K562 (cell line): Measurements from ENCODE around the gene FAM20B. TPM values are rescaled to one million over a fixed set of nuclear protein-coding genes. Genes with fewer than 3 reads are reported as not detected.

Experiments
- FOXK1 ChIP-seq: sonication (generic); formaldehyde crosslinking; IDR thresholded peaks from 2 replicates; pipeline ENCODE4 v1.8.0; 2022; ENCODE audit warnings: missing genetic modification reagents, mild to moderate bottlenecking, borderline replicate concordance
- GATAD2A ChIP-seq: fragments of 450-650 bp; IDR thresholded peaks from 2 replicates; pipeline ENCODE4 v1.6.1; 2017
- MTA3 ChIP-seq: fragments of 450-650 bp; formaldehyde crosslinking; IDR thresholded peaks from 2 replicates; pipeline ENCODE4 v1.6.1; 2017; ENCODE audit warnings: mild to moderate bottlenecking, borderline replicate concordance
- NFYB ChIP-seq: IDR thresholded peaks from 2 replicates; pipeline ENCODE4 v1.6.1; 2011; ENCODE audit warnings: mild to moderate bottlenecking, moderate library complexity; ENCODE audit not compliant: insufficient read length; ENCODE audit errors: extremely low read depth
- PHB ChIP-seq: fragments of 250-450 bp; sonication (Bioruptor Pico); IDR thresholded peaks from 2 replicates; pipeline ENCODE4 v1.5.0; 2021
- PHF8 ChIP-seq: fragments of 200-600 bp; sonication (generic); IDR thresholded peaks from 2 replicates; pipeline ENCODE4 v1.6.1; 2012; ENCODE audit warnings: mixed run types, mild to moderate bottlenecking, inconsistent platforms, low read length, moderate library complexity, borderline replicate concordance
- PRMT5 ChIP-seq: sonication (generic); formaldehyde crosslinking; IDR thresholded peaks from 2 replicates; pipeline ENCODE4 v1.5.0; 2020; ENCODE audit warnings: missing genetic modification reagents
- U2AF1 ChIP-seq: fragments of 200-400 bp; formaldehyde crosslinking; optimal IDR thresholded peaks from 2 replicates; pipeline ENCODE3; 2017; ENCODE audit warnings: mild to moderate bottlenecking, low read depth, low read length, moderate library complexity
- polyA plus RNA-seq, 8 experiments: library from polyadenylated mRNA; depleted of rRNA in 4 of 8; stranded (reverse) in 5 of 8; unstranded in 3 of 8; fragments of >200 nt; fragmentation: Nextera tagmentation in 2 of 8; fragmentation: Illumina TruSeq in 1 of 8; extraction: Ambion mirVana in 2 of 8; extraction: Trizol in 1 of 8; gene quantifications; 2 replicates each; pipeline versions ENCODE4 v1.2.1 to v1.2.3, GENCODE V29; 2011 to 2014; ENCODE audit warnings: inconsistent platforms in 1 of 8, missing spikeins in 1 of 8
- total RNA-seq, 7 experiments: library from RNA; depleted of rRNA in 6 of 7; stranded (reverse); fragments of >200 nt in 6 of 7; fragmentation: Illumina TruSeq in 2 of 7; extraction: Trizol in 2 of 7; gene quantifications; 2 replicates each; pipeline versions ENCODE4 v1.2.1 to v1.2.3, GENCODE V29; 2011 to 2021; ENCODE audit warnings: low replicate concordance in 1 of 7
- TF ChIP-seq, protein P1 (sequence below): fragments of 450-650 bp; IDR thresholded peaks from 2 replicates; pipeline ENCODE4 v1.6.1; 2014; ENCODE audit warnings: low read depth, mild to moderate bottlenecking, moderate library complexity, borderline replicate concordance
- TF ChIP-seq, protein P2 (sequence below), 2 experiments: IDR thresholded peaks; 2 replicates each; pipeline ENCODE4 v1.6.1; 2011; ENCODE audit warnings: borderline replicate concordance in 1 of 2, control low read depth in 1 of 2, low read depth in 1 of 2, low read length in 1 of 2, mild to moderate bottlenecking in 1 of 2, mixed read lengths in 1 of 2, moderate library complexity in 1 of 2; ENCODE audit not compliant: insufficient read depth in 1 of 2, insufficient read length in 1 of 2, poor library complexity in 1 of 2, severe bottlenecking in 1 of 2; ENCODE audit errors: extremely low read depth in 1 of 2
- TF ChIP-seq, protein P3 (sequence below): fragments of 450-650 bp; formaldehyde crosslinking; IDR thresholded peaks from 2 replicates; pipeline ENCODE4 v1.4.0; 2020; ENCODE audit warnings: mild to moderate bottlenecking, mixed read lengths
- TF ChIP-seq, protein P4 (sequence below), 2 experiments: fragments of 450-650 bp; conservative IDR thresholded peaks; 2 replicates each; pipeline ENCODE4 v1.6.1; 2017; ENCODE audit warnings: mild to moderate bottlenecking in 2 of 2, moderate library complexity in 2 of 2
- TF ChIP-seq, protein P5 (sequence below): sonication (generic); formaldehyde crosslinking; IDR thresholded peaks from 2 replicates; pipeline ENCODE4 v1.9.0; 2022; ENCODE audit warnings: mild to moderate bottlenecking, missing genetic modification reagents
- TF ChIP-seq, protein P6 (sequence below), 3 experiments: fragments of 200-800 bp in 1 of 3; fragments of 250-450 bp in 1 of 3; fragments of 450-650 bp in 1 of 3; sonication (Bioruptor Pico) in 1 of 3; sonication (Bioruptor generic) in 1 of 3; formaldehyde crosslinking in 1 of 3; IDR thresholded peaks; 2 replicates each; pipeline versions ENCODE4 v1.6.1 to v1.8.0; 2016 to 2022; ENCODE audit warnings: mild to moderate bottlenecking in 2 of 3, missing genetic modification characterization in 2 of 3, missing compliant biosample characterization in 1 of 3, moderate library complexity in 1 of 3

The FAM20B gene
- total and polyA plus RNA-seq, 9 of the 15 experiments (the other 6 are each of a cell fraction or from before 2014, with no cell fraction given) = 7.2 to 67.5 (median 42.9) TPM

DNA sequence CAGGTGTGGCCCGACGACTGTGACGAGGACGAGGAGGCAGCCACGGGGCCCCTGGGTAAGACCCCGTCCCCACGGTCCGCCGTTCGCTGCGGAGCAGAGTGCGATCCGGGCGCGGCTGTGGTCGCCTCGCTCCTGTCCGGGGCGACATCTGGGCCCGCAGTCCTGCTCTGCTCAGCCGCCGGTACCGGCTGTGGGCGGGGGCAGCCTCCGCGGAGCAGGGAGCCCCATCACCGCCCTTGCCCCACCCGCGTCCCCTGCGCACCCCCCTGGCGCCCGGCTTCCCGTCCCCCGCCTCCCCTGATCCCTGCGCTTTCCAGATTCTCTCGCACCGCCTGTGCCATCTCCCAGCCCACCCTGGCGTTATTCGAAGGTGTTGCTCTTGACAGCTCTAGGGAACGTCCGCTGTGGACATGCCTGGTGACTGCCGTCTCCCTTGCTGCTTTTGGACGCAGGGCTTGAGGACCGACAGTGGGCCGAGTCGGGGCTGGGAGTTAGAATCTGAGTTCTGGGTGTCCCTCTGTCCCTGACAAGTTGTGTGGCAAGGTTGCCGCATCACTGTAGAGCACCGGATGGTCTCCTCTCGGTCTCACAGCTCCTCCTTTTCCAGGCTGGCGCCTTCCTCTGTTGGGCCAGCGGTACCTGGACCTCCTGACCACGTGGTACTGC is 56.8 kb downstream of the FAM20B start (continued):
- TF ChIP-seq, protein P1, sequence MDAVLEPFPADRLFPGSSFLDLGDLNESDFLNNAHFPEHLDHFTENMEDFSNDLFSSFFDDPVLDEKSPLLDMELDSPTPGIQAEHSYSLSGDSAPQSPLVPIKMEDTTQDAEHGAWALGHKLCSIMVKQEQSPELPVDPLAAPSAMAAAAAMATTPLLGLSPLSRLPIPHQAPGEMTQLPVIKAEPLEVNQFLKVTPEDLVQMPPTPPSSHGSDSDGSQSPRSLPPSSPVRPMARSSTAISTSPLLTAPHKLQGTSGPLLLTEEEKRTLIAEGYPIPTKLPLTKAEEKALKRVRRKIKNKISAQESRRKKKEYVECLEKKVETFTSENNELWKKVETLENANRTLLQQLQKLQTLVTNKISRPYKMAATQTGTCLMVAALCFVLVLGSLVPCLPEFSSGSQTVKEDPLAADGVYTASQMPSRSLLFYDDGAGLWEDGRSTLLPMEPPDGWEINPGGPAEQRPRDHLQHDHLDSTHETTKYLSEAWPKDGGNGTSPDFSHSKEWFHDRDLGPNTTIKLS = no peak
- TF ChIP-seq, protein P2, sequence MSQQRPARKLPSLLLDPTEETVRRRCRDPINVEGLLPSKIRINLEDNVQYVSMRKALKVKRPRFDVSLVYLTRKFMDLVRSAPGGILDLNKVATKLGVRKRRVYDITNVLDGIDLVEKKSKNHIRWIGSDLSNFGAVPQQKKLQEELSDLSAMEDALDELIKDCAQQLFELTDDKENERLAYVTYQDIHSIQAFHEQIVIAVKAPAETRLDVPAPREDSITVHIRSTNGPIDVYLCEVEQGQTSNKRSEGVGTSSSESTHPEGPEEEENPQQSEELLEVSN (IDR thresholded peaks at IDR 0.05; ENCODE audit: borderline replicate concordance in 1 of 2, extremely low read depth in 1 of 2, insufficient read depth in 1 of 2, insufficient read length in 1 of 2, low read depth in 1 of 2, low read length in 1 of 2, poor library complexity in 1 of 2, severe bottlenecking in 1 of 2) = peak in 1 of 2 experiments; percentile 22
- TF ChIP-seq FOXK1 (CRISPR knock-in tag) (0 out of 2 replicates have a peak, but pooled peaks have one; percentile 8), PHB (CRISPR knock-in tag) (0 out of 2 replicates have a peak, but pooled peaks have one; percentile 13), U2AF1 (peak; percentile 28), PRMT5 (no peak), PHF8 (peak; percentile 41; the same call in 1 of the 2 replicates), GATAD2A (no peak), MTA3 (0 out of 2 replicates have a peak, but pooled peaks have one; percentile 10), NFYB (no peak)
- TF ChIP-seq, protein P3, sequence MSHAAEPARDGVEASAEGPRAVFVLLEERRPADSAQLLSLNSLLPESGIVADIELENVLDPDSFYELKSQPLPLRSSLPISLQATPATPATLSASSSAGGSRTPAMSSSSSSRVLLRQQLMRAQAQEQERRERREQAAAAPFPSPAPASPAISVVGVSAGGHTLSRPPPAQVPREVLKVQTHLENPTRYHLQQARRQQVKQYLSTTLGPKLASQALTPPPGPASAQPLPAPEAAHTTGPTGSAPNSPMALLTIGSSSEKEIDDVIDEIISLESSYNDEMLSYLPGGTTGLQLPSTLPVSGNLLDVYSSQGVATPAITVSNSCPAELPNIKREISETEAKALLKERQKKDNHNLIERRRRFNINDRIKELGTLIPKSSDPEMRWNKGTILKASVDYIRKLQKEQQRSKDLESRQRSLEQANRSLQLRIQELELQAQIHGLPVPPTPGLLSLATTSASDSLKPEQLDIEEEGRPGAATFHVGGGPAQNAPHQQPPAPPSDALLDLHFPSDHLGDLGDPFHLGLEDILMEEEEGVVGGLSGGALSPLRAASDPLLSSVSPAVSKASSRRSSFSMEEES (CRISPR knock-in tag) = peak; percentile 14; the same call in 1 of the 2 replicates
- TF ChIP-seq, protein P4, sequence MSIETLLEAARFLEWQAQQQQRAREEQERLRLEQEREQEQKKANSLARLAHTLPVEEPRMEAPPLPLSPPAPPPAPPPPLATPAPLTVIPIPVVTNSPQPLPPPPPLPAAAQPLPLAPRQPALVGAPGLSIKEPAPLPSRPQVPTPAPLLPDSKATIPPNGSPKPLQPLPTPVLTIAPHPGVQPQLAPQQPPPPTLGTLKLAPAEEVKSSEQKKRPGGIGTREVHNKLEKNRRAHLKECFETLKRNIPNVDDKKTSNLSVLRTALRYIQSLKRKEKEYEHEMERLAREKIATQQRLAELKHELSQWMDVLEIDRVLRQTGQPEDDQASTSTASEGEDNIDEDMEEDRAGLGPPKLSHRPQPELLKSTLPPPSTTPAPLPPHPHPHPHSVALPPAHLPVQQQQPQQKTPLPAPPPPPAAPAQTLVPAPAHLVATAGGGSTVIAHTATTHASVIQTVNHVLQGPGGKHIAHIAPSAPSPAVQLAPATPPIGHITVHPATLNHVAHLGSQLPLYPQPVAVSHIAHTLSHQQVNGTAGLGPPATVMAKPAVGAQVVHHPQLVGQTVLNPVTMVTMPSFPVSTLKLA (conservative IDR thresholded peaks at IDR 0.05) = peak; percentile 57 to 82; a peak in 3 of 4 replicates
- TF ChIP-seq, protein P5, sequence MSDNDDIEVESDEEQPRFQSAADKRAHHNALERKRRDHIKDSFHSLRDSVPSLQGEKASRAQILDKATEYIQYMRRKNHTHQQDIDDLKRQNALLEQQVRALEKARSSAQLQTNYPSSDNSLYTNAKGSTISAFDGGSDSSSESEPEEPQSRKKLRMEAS = peak; percentile 85
- TF ChIP-seq, protein P6, sequence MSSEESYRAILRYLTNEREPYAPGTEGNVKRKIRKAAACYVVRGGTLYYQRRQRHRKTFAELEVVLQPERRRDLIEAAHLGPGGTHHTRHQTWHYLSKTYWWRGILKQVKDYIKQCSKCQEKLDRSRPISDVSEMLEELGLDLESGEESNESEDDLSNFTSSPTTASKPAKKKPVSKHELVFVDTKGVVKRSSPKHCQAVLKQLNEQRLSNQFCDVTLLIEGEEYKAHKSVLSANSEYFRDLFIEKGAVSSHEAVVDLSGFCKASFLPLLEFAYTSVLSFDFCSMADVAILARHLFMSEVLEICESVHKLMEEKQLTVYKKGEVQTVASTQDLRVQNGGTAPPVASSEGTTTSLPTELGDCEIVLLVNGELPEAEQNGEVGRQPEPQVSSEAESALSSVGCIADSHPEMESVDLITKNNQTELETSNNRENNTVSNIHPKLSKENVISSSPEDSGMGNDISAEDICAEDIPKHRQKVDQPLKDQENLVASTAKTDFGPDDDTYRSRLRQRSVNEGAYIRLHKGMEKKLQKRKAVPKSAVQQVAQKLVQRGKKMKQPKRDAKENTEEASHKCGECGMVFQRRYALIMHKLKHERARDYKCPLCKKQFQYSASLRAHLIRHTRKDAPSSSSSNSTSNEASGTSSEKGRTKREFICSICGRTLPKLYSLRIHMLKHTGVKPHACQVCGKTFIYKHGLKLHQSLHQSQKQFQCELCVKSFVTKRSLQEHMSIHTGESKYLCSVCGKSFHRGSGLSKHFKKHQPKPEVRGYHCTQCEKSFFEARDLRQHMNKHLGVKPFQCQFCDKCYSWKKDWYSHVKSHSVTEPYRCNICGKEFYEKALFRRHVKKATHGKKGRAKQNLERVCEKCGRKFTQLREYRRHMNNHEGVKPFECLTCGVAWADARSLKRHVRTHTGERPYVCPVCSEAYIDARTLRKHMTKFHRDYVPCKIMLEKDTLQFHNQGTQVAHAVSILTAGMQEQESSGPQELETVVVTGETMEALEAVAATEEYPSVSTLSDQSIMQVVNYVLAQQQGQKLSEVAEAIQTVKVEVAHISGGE (CRISPR knock-in tag; IDR thresholded peaks at IDR 0.05) = peak in 1 of 3 experiments; percentile 46; a peak in 1 of 6 replicates
